ENCODE results near the gene CDHR5.
A peak's percentile ranks its signal among the peaks of the same experiment; 100 is the strongest.

Gene CDHR5

DNA sequence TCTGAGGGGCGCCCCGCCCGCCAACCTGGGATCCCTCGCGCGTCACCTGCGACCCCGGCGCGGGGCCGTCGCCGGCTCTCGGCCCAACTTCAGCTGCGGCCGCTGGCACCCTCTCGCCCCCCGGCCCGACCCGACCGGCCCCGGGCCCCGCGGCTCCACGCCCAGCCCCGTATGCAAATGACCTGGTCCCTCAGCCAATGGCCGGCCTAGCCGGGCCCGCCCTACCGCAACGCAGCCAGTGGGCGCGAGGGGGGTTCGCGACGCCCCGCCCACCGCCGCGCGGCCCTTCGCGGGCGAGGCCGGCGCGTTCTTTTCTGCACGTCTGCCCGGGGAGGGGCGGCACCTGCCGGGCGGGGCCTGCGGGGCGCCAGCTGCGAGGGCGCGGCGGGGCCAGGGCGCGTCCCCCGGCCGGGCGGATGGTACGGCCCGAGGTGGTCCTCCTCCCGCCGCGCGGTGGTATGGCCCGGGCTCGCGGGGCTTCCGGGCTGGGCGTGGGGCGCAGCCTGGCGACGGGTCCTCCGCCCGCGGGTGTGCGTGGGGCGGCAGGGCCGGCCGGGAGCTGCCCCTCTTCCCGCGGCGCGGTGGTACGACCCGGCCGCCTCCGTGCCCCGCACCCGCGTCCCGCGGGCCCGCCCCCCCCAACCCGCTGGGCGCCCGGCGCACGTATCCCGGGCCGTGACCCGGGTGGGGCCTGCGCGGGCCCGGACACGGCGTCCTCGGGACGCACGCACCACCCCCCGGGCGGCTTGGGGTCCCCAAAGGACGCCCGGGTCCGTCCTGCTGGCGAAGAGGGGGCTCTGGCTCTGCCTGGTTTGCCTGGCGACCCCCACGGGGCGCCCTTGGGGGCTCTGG is 56.2 kb downstream of the CDHR5 start:
- DNase-seq (ENCODE audit: low read depth in 1 of 2, low spot score in 1 of 2), result peak; percentile 83 to 91

DNA sequence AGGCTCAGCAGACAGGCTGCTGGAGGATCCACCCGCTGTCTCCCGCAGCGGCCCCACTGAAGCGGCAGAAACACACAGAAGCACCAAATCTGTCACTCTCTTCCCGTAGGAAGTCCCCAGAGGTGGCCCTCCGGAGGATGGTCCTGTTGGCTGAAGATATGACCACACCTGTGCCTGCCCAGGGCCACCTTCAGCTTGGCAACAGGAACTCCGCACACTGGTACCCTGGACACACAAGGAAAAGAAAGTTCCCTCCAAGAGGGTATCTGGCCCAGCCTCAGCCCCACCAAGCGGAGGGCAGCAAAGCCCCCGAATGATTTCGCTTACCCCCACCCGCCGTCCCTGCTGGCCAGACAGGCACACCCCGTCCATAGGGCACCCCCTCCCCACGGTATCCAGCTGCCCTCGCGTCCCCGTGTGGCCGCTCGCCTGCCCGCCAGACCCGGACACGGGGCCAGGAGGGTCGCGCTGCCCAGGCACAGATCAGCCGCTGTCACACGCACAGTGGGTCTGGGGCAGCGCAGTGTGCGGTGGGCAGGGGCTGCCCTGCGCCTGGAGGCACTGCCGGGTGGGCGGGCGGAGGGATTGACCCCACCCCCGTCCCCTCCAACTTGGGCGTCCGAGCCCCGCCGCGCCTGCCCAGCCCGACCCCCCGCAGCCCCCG is 57.0 kb downstream of the CDHR5 start:
- no peak for DNase-seq (ENCODE audit: low read depth in 1 of 2, low spot score in 1 of 2)

DNA sequence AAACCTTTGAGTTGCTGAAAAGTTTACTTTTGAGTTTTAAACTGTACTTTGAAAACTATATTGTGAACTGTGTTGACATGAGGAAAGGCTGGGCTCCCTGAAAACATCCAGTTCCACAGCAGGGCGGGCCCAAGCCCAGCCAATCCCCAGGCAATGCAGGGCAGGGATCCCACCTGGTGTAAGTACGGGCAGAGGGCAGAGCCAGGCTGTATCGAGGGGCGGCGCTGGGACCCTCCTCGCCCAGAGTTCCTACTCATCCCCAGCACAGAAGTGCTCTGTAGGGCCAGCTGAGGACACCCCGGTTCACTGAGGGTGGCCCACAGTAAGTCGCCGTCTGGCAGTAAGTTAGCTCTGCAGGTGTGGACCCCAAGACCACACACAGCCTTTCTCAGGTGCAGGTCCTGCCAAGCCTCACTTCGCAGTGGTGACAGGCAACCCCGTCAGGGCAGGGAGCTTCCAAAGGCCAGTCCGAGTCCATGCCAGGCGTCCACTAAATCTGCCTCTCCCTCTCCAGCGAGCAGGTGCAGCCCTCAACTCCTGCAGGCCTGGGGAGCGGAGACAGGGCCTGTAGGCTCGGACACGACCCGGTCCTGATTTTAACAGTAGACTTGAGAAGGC is 57.6 kb downstream of the CDHR5 start:
- DNase-seq (ENCODE audit: low read depth in 1 of 2, low spot score in 1 of 2), result no peak
